Measurements from ENCODE around the gene ZNF479.
"Not testable (repeated sequence)": the region's sequence is repeated elsewhere in the genome, so short reads cannot be mapped to it uniquely, and the experiment has no call there.

- TF ChIP-seq POLR2A (IDR thresholded peaks at IDR 0.05): not testable (repeated sequence)
- TF ChIP-seq, protein P1, sequence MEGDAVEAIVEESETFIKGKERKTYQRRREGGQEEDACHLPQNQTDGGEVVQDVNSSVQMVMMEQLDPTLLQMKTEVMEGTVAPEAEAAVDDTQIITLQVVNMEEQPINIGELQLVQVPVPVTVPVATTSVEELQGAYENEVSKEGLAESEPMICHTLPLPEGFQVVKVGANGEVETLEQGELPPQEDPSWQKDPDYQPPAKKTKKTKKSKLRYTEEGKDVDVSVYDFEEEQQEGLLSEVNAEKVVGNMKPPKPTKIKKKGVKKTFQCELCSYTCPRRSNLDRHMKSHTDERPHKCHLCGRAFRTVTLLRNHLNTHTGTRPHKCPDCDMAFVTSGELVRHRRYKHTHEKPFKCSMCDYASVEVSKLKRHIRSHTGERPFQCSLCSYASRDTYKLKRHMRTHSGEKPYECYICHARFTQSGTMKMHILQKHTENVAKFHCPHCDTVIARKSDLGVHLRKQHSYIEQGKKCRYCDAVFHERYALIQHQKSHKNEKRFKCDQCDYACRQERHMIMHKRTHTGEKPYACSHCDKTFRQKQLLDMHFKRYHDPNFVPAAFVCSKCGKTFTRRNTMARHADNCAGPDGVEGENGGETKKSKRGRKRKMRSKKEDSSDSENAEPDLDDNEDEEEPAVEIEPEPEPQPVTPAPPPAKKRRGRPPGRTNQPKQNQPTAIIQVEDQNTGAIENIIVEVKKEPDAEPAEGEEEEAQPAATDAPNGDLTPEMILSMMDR (IDR thresholded peaks at IDR 0.05): not testable (repeated sequence)
These were observed at the start of gene ZNF479 for GRCh38 chr7:57132336-57132735.

All from transverse colon (tissue), 3 donors.